ENCODE results near the gene OR10A3.

OR10A3 gene

DNA sequence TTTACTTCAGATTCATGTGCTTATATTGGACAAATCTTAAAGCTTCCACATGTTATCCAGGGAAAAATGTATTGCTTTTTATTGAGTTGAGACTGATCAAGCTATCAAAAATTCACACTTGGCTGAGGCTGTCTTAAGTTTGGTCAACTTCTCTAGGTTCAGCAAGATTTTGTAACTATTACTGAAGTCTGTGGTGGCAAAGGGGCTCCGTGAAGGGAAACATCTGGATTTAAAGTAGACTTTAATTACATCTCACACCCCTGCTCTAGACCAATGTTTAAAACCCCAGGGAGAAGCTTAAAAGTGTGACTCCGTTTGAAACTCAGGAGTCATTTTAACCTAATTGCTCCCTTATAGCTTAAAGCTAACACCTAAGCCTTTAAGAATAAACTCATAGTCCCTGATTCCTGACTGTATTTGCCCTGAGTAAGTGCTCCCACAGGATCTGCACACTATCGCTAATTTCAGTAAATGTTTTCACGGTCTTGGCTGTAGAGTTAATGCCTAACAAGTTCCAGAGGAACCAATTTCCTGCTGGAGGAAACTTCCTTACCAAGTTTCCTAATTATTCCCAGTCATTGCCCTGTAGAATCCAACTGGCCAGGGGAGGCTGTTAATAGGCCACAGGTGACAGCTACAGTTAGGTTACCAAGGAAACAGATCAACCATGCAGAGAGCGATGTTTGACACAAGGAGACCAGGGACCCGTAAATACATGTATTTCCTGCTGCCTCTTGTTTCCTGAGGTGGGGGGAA, 50.9 kb downstream of the OR10A3 start:
- DNase-seq: no peak

- no peak for DNase-seq
Observed at GRCh38 chr11:7889985-7890384, 51.5 kb downstream of the OR10A3 start.

Data from CD4-positive, alpha-beta T cell treated with Interleukin-10 for 1 hour (primary cell).